HG02623 (cell line): ENCODE measurements around the gene MAPKAPK5.
"Not testable (repeated sequence)": the region's sequence is repeated elsewhere in the genome, so short reads cannot be mapped to it uniquely, and the experiment has no call there.

Source experiments
- ATAC-seq: cut with Tn5 transposase; IDR thresholded peaks from one replicate; pipeline ENCODE4 v1.9.1; 2021; ENCODE audit warnings: moderate library complexity; ENCODE audit not compliant: unreplicated experiment

MAPKAPK5 gene

DNA sequence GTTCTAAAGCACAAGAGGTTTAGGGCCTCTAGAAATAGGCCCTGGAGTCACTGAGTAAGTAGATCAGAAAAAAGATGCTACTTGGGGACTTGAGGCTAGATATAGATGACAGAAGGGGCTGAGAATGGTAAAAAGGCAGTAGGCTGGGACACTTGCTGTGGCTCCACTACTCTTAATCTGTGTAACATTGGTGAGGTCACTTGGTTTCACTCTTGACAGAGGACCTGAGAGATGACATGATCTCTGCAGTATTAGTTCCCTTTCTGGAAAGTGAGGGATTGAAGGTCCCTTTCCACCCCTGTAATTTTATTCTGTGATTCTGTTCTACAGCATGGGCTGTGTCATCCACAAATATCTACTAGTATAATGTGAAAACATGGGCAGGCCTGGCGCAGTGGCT is 39.7 kb downstream of the MAPKAPK5 start:
- ATAC-seq: no peak

GRCh38 chr12:111886662-111887545 is 44.9 kb downstream of the MAPKAPK5 start:
- no peak for ATAC-seq

GRCh38 chr12:111887926-111888745 is 46.1 kb downstream of the MAPKAPK5 start:
- no peak for ATAC-seq

DNA sequence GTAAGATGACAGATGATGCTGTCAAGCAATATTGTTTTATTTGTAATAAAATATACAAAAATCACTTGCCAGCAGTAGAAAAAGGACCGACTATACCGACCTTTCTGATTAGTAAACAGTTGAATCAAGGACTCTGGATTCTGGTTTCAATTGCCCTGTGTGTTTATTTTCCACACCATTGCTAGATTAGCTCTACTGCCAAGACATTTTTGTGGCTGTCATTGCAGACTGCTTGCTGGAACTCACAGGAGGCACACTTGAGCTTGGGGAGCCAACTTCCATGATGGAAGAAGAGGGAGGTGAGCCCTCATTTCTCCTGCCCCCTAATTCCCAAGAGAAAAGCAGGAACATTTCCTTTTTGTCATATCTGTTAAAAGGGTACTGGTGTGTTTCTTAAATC is 51.3 kb downstream of the MAPKAPK5 start:
- no peak for ATAC-seq

DNA sequence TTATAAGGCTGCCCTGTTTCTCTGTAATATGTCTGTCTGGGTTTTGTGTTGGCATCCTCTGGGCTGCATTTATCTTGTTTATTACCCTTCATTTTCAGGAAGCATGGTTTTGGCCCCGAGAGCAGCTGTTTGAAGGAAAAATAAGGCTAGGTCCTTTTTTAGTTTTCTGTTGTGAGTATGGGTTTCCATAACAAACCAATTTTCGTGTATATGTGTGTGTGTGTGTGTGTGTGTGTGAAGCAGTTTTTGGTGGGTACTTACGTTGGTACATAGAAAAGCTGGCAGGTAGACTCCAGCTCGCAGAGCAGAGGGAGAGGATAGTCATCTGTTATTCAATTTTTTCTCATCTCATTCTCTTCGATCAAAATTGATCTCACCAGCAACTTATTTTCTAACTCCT is 52.5 kb downstream of the MAPKAPK5 start:
- no peak for ATAC-seq

- ATAC-seq: no peak
Measured at GRCh38 chr12:111901182-111901581, 59.2 kb downstream of the MAPKAPK5 start.

DNA sequence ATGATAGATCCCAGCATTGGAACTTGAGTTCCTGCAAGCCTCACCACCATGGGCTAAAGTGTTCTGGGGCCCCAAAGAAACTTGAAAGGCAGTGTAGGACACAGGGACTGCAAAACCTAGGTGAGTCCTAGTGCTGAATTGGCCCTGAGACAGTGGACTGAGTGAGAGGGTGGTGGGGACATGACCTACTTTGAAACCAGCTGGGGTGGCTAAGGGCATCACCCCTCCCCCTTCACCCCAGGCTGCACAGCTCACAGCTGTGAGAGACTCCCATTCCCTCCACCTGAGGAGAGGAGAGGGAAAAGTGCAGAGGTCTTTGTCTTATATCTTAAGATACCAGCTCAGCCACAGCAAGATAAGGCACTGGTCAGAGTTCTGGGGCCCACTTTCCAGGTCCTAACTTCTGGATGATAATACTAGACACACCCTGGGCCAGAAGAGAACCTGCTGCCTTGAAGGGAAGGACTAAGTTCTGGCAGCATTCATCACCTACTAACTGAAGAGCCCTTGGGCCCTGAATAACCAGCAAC is 62.5 kb downstream of the MAPKAPK5 start:
- ATAC-seq: no peak

GRCh38 chr12:111905502-111905901 is 63.5 kb downstream of the MAPKAPK5 start:
- no peak for ATAC-seq

- ATAC-seq: no peak
Measured at GRCh38 chr12:111907740-111908139, 65.7 kb downstream of the MAPKAPK5 start.

- ATAC-seq: no peak
Measured at GRCh38 chr12:111925171-111925570, 83.1 kb downstream of the MAPKAPK5 start.

DNA sequence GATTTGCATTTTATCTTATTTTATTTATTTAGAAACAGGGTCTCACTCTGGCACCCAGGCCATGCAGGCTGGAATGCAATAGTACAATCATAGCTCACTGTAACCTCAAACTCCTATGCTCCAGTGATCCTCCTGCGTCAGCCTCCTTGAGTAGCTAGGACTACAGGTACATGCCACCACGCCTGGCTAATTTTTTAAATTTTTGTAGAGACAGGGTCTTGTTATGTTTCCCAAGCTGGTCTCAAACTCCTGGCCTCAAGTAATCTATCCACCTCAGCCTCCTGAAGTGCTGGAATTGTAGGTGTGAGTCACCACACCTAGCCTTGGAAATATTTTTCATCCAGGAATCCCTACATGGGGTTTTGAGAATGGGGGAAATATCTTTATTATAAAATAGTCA is 84.6 kb downstream of the MAPKAPK5 start:
- ATAC-seq: no peak

GRCh38 chr12:111927346-111927745 is 85.3 kb downstream of the MAPKAPK5 start:
- no peak for ATAC-seq

- ATAC-seq: no peak
Measured at GRCh38 chr12:111932241-111932640, 90.2 kb downstream of the MAPKAPK5 start.

DNA sequence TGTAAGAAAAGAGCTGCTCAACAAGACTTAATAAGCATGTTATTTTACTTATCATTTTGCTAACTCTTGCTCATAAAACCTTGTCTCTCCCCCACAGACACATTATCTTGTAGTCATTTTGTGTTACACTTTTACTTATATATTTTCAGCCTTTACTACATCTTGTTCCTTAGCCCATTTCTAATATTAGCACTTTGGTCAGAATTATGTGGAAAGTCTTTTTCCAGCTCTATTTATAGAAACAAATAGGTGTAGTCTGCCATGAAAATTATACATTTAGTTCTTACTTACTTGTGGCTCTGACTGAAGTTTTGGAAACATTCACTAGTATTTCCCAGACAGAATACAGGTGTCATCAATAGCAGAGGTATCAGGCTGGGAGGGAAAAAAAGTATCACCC is 94.8 kb downstream of the MAPKAPK5 start:
- ATAC-seq: no peak

DNA sequence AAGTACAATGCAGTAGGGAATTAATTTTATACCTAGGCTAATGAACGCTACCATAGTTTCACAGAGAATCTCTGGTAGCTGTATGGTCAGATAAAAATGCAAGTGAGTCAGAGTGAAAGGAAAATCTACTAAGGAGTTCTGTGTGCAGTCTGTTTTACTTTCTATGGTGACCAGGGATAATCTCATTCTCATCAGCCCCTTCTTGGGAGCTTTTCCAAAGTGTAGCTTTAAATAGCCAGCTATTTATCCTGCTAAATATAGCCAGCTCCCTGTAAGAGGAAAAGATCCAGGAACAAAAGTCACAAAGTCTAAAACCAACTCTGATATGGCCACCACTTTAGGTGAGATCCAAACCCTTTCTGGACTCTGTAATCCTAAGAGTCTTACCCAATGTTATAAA is 95.4 kb downstream of the MAPKAPK5 start:
- no peak for ATAC-seq

- no peak for ATAC-seq
Measured at GRCh38 chr12:111942557-111942956, 100.5 kb downstream of the MAPKAPK5 start.

DNA sequence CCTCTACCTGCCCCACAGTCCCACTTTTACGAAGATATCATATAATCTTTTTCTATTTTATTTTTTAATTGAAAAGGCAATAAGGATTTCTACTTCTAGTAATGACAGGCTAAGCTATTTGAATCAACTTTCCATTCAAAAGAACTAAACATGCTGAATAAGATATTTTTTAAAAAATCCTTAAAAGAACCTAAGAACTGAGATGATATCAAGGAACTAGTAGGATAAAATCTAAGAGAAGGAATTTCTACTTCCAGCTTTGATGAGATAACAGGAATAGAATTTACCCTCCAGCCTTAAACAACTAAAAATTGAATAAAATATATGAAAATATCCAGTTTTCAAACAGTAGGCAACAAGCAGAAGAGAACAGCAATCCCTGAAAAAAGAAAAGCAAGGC is 101.9 kb downstream of the MAPKAPK5 start:
- no peak for ATAC-seq

DNA sequence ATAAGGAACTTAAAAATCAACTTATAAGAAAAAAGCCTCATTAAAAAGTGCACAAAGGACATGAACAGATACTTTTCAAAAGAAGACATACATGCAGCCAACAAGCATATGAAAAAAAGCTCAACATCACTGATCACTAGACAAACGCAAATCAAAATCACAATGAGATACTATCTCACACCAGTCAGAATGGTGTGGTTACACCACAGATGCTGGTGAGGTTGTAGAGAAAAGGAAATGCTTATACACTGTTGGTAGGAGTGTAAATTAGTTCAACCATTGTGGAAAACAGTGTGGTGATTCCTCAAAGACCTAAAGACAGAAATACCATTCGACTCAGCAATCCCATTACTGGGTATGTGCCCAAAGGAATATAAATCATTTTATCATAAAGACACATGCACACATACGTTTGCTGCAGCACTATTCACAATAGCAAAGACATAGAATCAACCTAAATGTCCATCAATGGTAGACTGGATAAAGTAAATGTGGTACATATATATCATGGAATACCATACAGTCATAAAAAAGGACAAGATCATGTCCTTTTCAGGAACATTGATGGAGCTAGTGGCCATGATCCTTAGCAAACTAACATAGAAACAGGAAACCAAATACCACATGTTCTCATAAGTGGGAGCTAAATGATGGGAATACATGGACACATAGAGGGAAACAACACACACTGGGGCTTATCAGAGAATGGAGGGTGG is 109.1 kb downstream of the MAPKAPK5 start:
- ATAC-seq: not testable (repeated sequence)
